Activated T-cell treated with anti-CD3 and anti-CD28 coated beads, Interleukin-2, amount 50 U/mL, for 72 hours (primary cell): ENCODE results near the gene NBPF1. TPM values are rescaled to one million over a fixed set of nuclear protein-coding genes. Genes with fewer than 3 reads are reported as not detected.

ENCODE experiments used
- total RNA-seq, 2 donors: library from RNA; stranded (reverse); gene quantifications; one replicate each; pipeline ENCODE4 v1.2.3, GENCODE V29; 2022

NBPF1 gene
- total RNA-seq, 2 donors from 2014 or later: 14.7 to 17.6 TPM

Other genes with a start within 250 kb of the NBPF1 start
- 100 to 1,000 TPM; 145 to 151 TPM for gene SZRD1, start 246.3 kb downstream of the NBPF1 start, total RNA-seq
- gene SPATA21, start 176.1 kb downstream of the NBPF1 start, total RNA-seq: not detected
- gene NECAP2, start 172.8 kb downstream of the NBPF1 start, total RNA-seq: 10 to 100 TPM; 80.4 to 84.5 TPM
- 1,000 to 10,000 TPM; 1,100 to 1,278 TPM for gene RNU1-1, start 99.3 kb downstream of the NBPF1 start, total RNA-seq
- gene RNU1-3, start 53.4 kb upstream of the NBPF1 start, total RNA-seq: 1,000 to 10,000 TPM; 1,100 to 1,278 TPM
- 1,000 to 10,000 TPM; 1,100 to 1,278 TPM for gene RNU1-4, start 127.0 kb upstream of the NBPF1 start, total RNA-seq